H1 (cell line): ENCODE measurements around the gene TMEM200C. TPM values are rescaled to one million over a fixed set of nuclear protein-coding genes. Genes with fewer than 3 reads are reported as not detected.

ENCODE experiments used
- CTCF ChIA-PET: fragments of 300-600 bp; sonication (Branson Sonifier 250); formaldehyde crosslinking; loops from one replicate; lab custom pipeline; 2021; ENCODE audit not compliant: partially characterized antibody; lab: Charles Lee
- POLR2A ChIA-PET: fragments of 300-600 bp; sonication (Branson Sonifier 250); formaldehyde crosslinking; loops from one replicate; lab custom pipeline; 2021; ENCODE audit warnings: inconsistent platforms; ENCODE audit not compliant: partially characterized antibody; lab: Charles Lee
- DNase-seq, 2 experiments: peaks; one replicate each; pipeline versions ENCODE4 v3.0.0 to v3.0.0-alpha.2; 2010 to 2022; ENCODE audit warnings: low spot score in 2 of 2, low read depth in 1 of 2, mixed read lengths in 1 of 2
- FAIRE-seq: peaks from 2 replicates; lab custom pipeline; 2011; peaks lifted over from hg19 to GRCh38; lab: Jason Lieb, UNC
- H2AFZ ChIP-seq: 2 replicates; pipeline ENCODE4 v1.8.1; 2012; ENCODE audit warnings: low read length, inconsistent platforms
- H2AK5ac ChIP-seq: 2 replicates; pipeline ENCODE4 v1.6.1; 2013; ENCODE audit warnings: low read depth, low read length
- H2BK120ac ChIP-seq: replicated peaks from 2 replicates; pipeline ENCODE3; 2013; ENCODE audit warnings: low read depth, low read length, inconsistent platforms
- H2BK12ac ChIP-seq: 2 replicates; pipeline ENCODE4 v1.6.1; 2013; ENCODE audit warnings: low read depth, low read length
- H2BK15ac ChIP-seq: 2 replicates; pipeline ENCODE4 v1.6.1; 2013; ENCODE audit warnings: low read length
- H2BK20ac ChIP-seq: 2 replicates; pipeline ENCODE4 v1.6.1; 2013; ENCODE audit warnings: low read length
- H2BK5ac ChIP-seq: 2 replicates; pipeline ENCODE4 v1.6.1; 2013; ENCODE audit warnings: low read depth, low read length
- H3K14ac ChIP-seq: 2 replicates; pipeline ENCODE4 v1.6.1; 2013; ENCODE audit warnings: inconsistent platforms; ENCODE audit not compliant: insufficient read length
- H3K18ac ChIP-seq: 2 replicates; pipeline ENCODE4 v1.6.1; 2013; ENCODE audit warnings: low read length; ENCODE audit errors: extremely low read depth
- H3K23ac ChIP-seq: 2 replicates; pipeline ENCODE4 v1.6.1; 2013; ENCODE audit warnings: inconsistent platforms; ENCODE audit not compliant: insufficient read length
- H3K23me2 ChIP-seq: 2 replicates; pipeline ENCODE4 v1.6.1; 2013; ENCODE audit warnings: low read depth, low read length
- H3K27ac ChIP-seq: 2 replicates; pipeline ENCODE4 v1.6.1; 2011; ENCODE audit warnings: low read depth, low read length, inconsistent platforms
- H3K27me3 ChIP-seq, 4 experiments: replicated peaks in 1 of 4; 1 replicate in 1 of 4; 2 replicates in 3 of 4; pipeline versions ENCODE4 v1.6.1 to v1.8.1; 2011 to 2013; ENCODE audit warnings: low read length in 3 of 4, mild to moderate bottlenecking in 3 of 4, inconsistent platforms in 2 of 4, mixed read lengths in 2 of 4, moderate library complexity in 1 of 4; ENCODE audit not compliant: control insufficient read depth in 3 of 4, insufficient read depth in 3 of 4; ENCODE audit errors: extremely low read depth in 1 of 4
- H3K36me3 ChIP-seq, 4 experiments: 2 replicates each; pipeline versions ENCODE4 v1.6.1 to v1.8.1; 2011 to 2013; ENCODE audit warnings: mild to moderate bottlenecking in 4 of 4, low read length in 3 of 4, moderate library complexity in 2 of 4, control low read depth in 1 of 4, inconsistent platforms in 1 of 4; ENCODE audit not compliant: insufficient read depth in 4 of 4, control insufficient read depth in 2 of 4
- H3K4ac ChIP-seq: replicated peaks from 2 replicates; pipeline ENCODE3; 2013; ENCODE audit warnings: low read length, low read depth, mixed read lengths, inconsistent platforms; ENCODE audit not compliant: insufficient read length
- H3K4me1 ChIP-seq, 4 experiments: replicated peaks in 1 of 4; 1 replicate in 1 of 4; 2 replicates in 3 of 4; pipeline versions ENCODE4 v1.6.1 to v1.8.1; 2011 to 2013; ENCODE audit warnings: low read length in 3 of 4, inconsistent platforms in 2 of 4, mixed read lengths in 1 of 4; ENCODE audit not compliant: insufficient read depth in 4 of 4, control insufficient read depth in 3 of 4
- H3K4me2 ChIP-seq, 2 experiments: 2 replicates each; pipeline versions ENCODE4 v1.6.1 to v1.8.1; 2011 to 2013; ENCODE audit warnings: low read depth in 2 of 2, low read length in 2 of 2, control low read depth in 1 of 2, inconsistent platforms in 1 of 2, mild to moderate bottlenecking in 1 of 2; ENCODE audit not compliant: insufficient read depth in 1 of 2
- H3K4me3 ChIP-seq, 4 experiments: fragments of 200-600, 300-600 bp in 1 of 4; sonication (generic), shearing (Covaris generic), sonication (Bioruptor Twin) in 1 of 4; 2 replicates each; pipeline versions ENCODE4 v1.5.1 to v1.8.1; 2011 to 2016; ENCODE audit warnings: low read length in 4 of 4, low read depth in 3 of 4, control low read depth in 2 of 4, inconsistent platforms in 2 of 4, mild to moderate bottlenecking in 2 of 4, mixed read lengths in 1 of 4, moderate library complexity in 1 of 4; ENCODE audit not compliant: insufficient read depth in 2 of 4; ENCODE audit errors: extremely low read depth in 1 of 4
- H3K56ac ChIP-seq: replicated peaks from 2 replicates; pipeline ENCODE3; 2013; ENCODE audit warnings: low read depth, mild to moderate bottlenecking, mixed read lengths, low read length, inconsistent platforms; ENCODE audit not compliant: insufficient read length
- H3K79me1 ChIP-seq: 2 replicates; pipeline ENCODE4 v1.6.1; 2013; ENCODE audit warnings: low read depth, low read length, control low read depth
- H3K79me2 ChIP-seq, 2 experiments: 2 replicates each; pipeline versions ENCODE4 v1.6.1 to v1.8.1; 2012 to 2013; ENCODE audit warnings: low read length in 2 of 2, mild to moderate bottlenecking in 2 of 2, inconsistent platforms in 1 of 2; ENCODE audit not compliant: insufficient read depth in 2 of 2, control insufficient read depth in 1 of 2
- H3K9ac ChIP-seq, 4 experiments: replicated peaks in 1 of 4; 1 replicate in 1 of 4; 2 replicates in 3 of 4; pipeline versions ENCODE4 v1.6.1 to v1.8.1; 2011 to 2013; ENCODE audit warnings: low read depth in 3 of 4, low read length in 3 of 4, control low read depth in 2 of 4, mild to moderate bottlenecking in 2 of 4, moderate library complexity in 2 of 4, inconsistent platforms in 1 of 4; ENCODE audit errors: extremely low read depth in 1 of 4
- H3K9me3 ChIP-seq, 2 experiments: 2 replicates each; pipeline versions ENCODE4 v1.6.1 to v1.8.1; 2012 to 2013; ENCODE audit warnings: mild to moderate bottlenecking in 2 of 2, moderate library complexity in 2 of 2, control low read depth in 1 of 2, inconsistent platforms in 1 of 2, low read depth in 1 of 2, low read length in 1 of 2, mixed read lengths in 1 of 2; ENCODE audit not compliant: insufficient read depth in 2 of 2
- H4K20me1 ChIP-seq, 2 experiments: replicated peaks in 1 of 2; 2 replicates each; pipeline versions ENCODE3 to v1.8.1; 2011 to 2013; ENCODE audit warnings: inconsistent platforms in 2 of 2, low read length in 2 of 2, mild to moderate bottlenecking in 1 of 2; ENCODE audit not compliant: insufficient read depth in 2 of 2, control insufficient read depth in 1 of 2
- H4K5ac ChIP-seq: 2 replicates; pipeline ENCODE4 v1.6.1; 2013; ENCODE audit warnings: low read length, low read depth, mixed read lengths, inconsistent platforms; ENCODE audit not compliant: insufficient read length
- H4K8ac ChIP-seq: 2 replicates; pipeline ENCODE4 v1.8.0; 2013; ENCODE audit warnings: mild to moderate bottlenecking, moderate library complexity, low read length, inconsistent platforms; ENCODE audit not compliant: insufficient read depth; ENCODE audit errors: extremely low read depth
- H4K91ac ChIP-seq: replicated peaks from 2 replicates; pipeline ENCODE3; 2013; ENCODE audit warnings: low read length, mixed read lengths, inconsistent platforms; ENCODE audit not compliant: insufficient read length
- BRCA1 ChIP-seq: IDR thresholded peaks from 2 replicates; pipeline ENCODE4 v1.6.1; 2012; ENCODE audit warnings: low read depth, low read length, improper control_type of control experiment
- CHD2 ChIP-seq: IDR thresholded peaks from 2 replicates; pipeline ENCODE4 v1.6.1; 2012; ENCODE audit warnings: low read length, improper control_type of control experiment
- CTBP2 ChIP-seq: IDR thresholded peaks from 2 replicates; pipeline ENCODE4 v1.7.0; 2011; ENCODE audit warnings: borderline replicate concordance, mild to moderate bottlenecking, moderate library complexity, mixed read lengths, low read length; ENCODE audit not compliant: insufficient read depth, insufficient read length
- HDAC6 ChIP-seq: IDR thresholded peaks from one replicate; pipeline ENCODE4 v1.7.1; 2012; ENCODE audit warnings: low read depth, mild to moderate bottlenecking, inconsistent platforms, low read length, moderate library complexity
- KDM5A ChIP-seq: fragments of 200-600 bp; IDR thresholded peaks from 2 replicates; pipeline ENCODE4 v1.7.1; 2012; ENCODE audit warnings: mild to moderate bottlenecking, low read length, inconsistent platforms, mixed read lengths
- NRF1 ChIP-seq: IDR thresholded peaks from 2 replicates; pipeline ENCODE4 v1.6.1; 2011; ENCODE audit warnings: mild to moderate bottlenecking, low read depth, low read length, improper control_type of control experiment
- POU5F1 ChIP-seq: IDR thresholded peaks from 2 replicates; pipeline ENCODE4 v1.6.1; 2011; ENCODE audit warnings: low read depth, mild to moderate bottlenecking, low read length, moderate library complexity
- WGBS, 2 experiments: shearing (Covaris generic) in 1 of 2; methylation state at CpG; one replicate each; pipeline versions ENCODE4 v1.1.6 to v1.1.7; 2013 to 2015; ENCODE audit warnings: low lambda C conversion rate in 2 of 2, mixed read lengths in 2 of 2, inconsistent platforms in 1 of 2, low coverage in 1 of 2, missing lambda C conversion rate in 1 of 2; ENCODE audit not compliant: insufficient replicate concordance in 2 of 2, insufficient coverage in 1 of 2, insufficient read length in 1 of 2; ENCODE audit errors: extremely low coverage in 1 of 2, missing lambda C conversion rate in 1 of 2; 5-methylcytosine and 5-hydroxymethylcytosine counted together
- polyA plus RNA-seq, 7 experiments: library from polyadenylated mRNA; depleted of rRNA in 3 of 7; stranded (reverse) in 5 of 7; unstranded in 2 of 7; fragments of >200 nt in 5 of 7; fragments of 200-250 nt in 2 of 7; gene quantifications; 1 replicate in 5 of 7; 2 replicates in 1 of 7; 4 replicates in 1 of 7; pipeline versions ENCODE4 v1.2.1 to v1.2.3, GENCODE V29; 2011 to 2013; ENCODE audit warnings: missing spikeins in 2 of 7, mixed read lengths in 2 of 7
- total RNA-seq: library from RNA; stranded (reverse); fragmentation: NEBNext Ultra II Directional; extraction: Animal tissue kit (Norgen Biotek cat#: 25700); gene quantifications from 2 replicates; pipeline ENCODE4 v1.2.1, GENCODE V29; 2021
- TF ChIP-seq, protein P1 (sequence below), 3 experiments: IDR thresholded peaks; 1 replicate in 2 of 3; 2 replicates in 1 of 3; pipeline versions ENCODE4 v1.5.1 to v1.6.1; 2011; ENCODE audit warnings: low read length in 3 of 3, mild to moderate bottlenecking in 3 of 3, inconsistent platforms in 2 of 3, low read depth in 1 of 3, moderate library complexity in 1 of 3; ENCODE audit not compliant: insufficient read depth in 1 of 3; ENCODE audit errors: control extremely low read depth in 1 of 3
- TF ChIP-seq, protein P2 (sequence below): IDR thresholded peaks from 2 replicates; pipeline ENCODE4 v1.6.1; 2012; ENCODE audit warnings: low read length, inconsistent platforms

TMEM200C gene
- total and polyA plus RNA-seq, 2 of the 8 experiments (the other 6 are each of a cell fraction or from before 2014, with no cell fraction given): 3.4 to 9.6 TPM

DNA sequence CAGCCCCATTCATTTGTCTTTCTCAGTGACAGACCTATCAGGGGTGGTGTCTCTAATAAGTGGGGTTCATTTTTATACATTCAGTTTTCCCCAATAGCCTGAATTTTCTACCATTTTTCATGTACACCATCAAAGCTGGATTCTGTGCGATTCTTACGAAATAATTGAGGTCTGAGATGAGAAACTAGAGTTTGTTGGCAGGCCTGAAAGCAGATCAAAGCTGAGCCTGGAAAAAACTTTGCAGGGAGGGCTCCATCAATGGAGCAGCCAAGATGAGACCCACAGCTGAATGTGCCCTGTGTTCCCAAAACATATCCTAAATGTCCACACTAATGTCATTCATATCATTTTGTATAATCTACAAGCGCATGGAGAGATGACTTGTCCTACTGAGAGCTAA is 4.5 kb upstream of the TMEM200C start:
- Histone ChIP-seq H3K27ac (no peak overlapping the region), H3K79me1 (no peaks in the 10 kb centered on the region), H3K18ac (no peak overlapping the region), H3K9ac (no peak overlapping the region), H4K5ac (no peak overlapping the region), H3K9me3 (no peaks in the 10 kb centered on the region), H2BK15ac (no peak overlapping the region), H3K14ac (no peak overlapping the region), H2BK20ac (no peak overlapping the region), H3K36me3 (no peaks in the 10 kb centered on the region; a peak in 1 of 8 replicates), H3K56ac (no peak overlapping the region), H3K79me2 (no peaks in the 10 kb centered on the region), H4K8ac (no peak overlapping the region), H2AFZ (no peak overlapping the region), H2BK120ac (no peak overlapping the region), H3K4me2 (no peak overlapping the region), H3K4me1 (peaks cover 0 to 3% (median 1%) of the 10 kb centered on the region in 4 experiments; a peak in 4 of 7 replicates), H4K91ac (no peak overlapping the region), H3K23me2 (peaks cover 5% of the 10 kb centered on the region; the same call in 1 of the 2 replicates), H3K4ac (no peak overlapping the region), H4K20me1 (no peaks in the 10 kb centered on the region), H3K23ac (no peak overlapping the region), H2AK5ac (no peak overlapping the region), H3K4me3 (no peak overlapping the region), H2BK5ac (no peak overlapping the region), H3K27me3 (no peaks in the 10 kb centered on the region), H2BK12ac (no peak overlapping the region)
- ChIA-PET POLR2A (interaction anchor here (1.7 to 1.8 kb wide), 2 partner anchors 9 kb away, joined by 6 to 8 read pairs; no protein-coding TSS in a partner anchor), CTCF (interaction anchor here (0.5 to 1.7 kb wide), 3 partner anchors 9 to 377 kb away, joined by 3 to 9 read pairs (median 3); no protein-coding TSS in a partner anchor)
- FAIRE-seq (no peak), DNase-seq (no peak)
- WGBS, 2 experiments: 95% methylated on average over 3 of the region's 3 CpGs; no CpG with 5 or more reads in 1 of the 2 experiments
- TF ChIP-seq CTBP2 (no peak), KDM5A (no peak), HDAC6 (no peak), CHD2 (no peak), POU5F1 (no peak), BRCA1 (no peak), NRF1 (no peak)
- TF ChIP-seq, protein P1, sequence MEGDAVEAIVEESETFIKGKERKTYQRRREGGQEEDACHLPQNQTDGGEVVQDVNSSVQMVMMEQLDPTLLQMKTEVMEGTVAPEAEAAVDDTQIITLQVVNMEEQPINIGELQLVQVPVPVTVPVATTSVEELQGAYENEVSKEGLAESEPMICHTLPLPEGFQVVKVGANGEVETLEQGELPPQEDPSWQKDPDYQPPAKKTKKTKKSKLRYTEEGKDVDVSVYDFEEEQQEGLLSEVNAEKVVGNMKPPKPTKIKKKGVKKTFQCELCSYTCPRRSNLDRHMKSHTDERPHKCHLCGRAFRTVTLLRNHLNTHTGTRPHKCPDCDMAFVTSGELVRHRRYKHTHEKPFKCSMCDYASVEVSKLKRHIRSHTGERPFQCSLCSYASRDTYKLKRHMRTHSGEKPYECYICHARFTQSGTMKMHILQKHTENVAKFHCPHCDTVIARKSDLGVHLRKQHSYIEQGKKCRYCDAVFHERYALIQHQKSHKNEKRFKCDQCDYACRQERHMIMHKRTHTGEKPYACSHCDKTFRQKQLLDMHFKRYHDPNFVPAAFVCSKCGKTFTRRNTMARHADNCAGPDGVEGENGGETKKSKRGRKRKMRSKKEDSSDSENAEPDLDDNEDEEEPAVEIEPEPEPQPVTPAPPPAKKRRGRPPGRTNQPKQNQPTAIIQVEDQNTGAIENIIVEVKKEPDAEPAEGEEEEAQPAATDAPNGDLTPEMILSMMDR (IDR thresholded peaks at IDR 0.05; ENCODE audit: control extremely low read depth in 1 of 3, insufficient read depth in 1 of 3, low read depth in 1 of 3, low read length in 3 of 3): no peak
- TF ChIP-seq, protein P2, sequence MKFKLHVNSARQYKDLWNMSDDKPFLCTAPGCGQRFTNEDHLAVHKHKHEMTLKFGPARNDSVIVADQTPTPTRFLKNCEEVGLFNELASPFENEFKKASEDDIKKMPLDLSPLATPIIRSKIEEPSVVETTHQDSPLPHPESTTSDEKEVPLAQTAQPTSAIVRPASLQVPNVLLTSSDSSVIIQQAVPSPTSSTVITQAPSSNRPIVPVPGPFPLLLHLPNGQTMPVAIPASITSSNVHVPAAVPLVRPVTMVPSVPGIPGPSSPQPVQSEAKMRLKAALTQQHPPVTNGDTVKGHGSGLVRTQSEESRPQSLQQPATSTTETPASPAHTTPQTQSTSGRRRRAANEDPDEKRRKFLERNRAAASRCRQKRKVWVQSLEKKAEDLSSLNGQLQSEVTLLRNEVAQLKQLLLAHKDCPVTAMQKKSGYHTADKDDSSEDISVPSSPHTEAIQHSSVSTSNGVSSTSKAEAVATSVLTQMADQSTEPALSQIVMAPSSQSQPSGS: no peak
